SHP77 treated with DMSO at 0.1 percent for 48 hours (cell line): Measurements from ENCODE around the gene CHPF.

Experiments used
- DNase-seq: peaks from one replicate; lab custom pipeline; 2025; lab: John Stamatoyannopoulos, UW

The CHPF gene

DNA sequence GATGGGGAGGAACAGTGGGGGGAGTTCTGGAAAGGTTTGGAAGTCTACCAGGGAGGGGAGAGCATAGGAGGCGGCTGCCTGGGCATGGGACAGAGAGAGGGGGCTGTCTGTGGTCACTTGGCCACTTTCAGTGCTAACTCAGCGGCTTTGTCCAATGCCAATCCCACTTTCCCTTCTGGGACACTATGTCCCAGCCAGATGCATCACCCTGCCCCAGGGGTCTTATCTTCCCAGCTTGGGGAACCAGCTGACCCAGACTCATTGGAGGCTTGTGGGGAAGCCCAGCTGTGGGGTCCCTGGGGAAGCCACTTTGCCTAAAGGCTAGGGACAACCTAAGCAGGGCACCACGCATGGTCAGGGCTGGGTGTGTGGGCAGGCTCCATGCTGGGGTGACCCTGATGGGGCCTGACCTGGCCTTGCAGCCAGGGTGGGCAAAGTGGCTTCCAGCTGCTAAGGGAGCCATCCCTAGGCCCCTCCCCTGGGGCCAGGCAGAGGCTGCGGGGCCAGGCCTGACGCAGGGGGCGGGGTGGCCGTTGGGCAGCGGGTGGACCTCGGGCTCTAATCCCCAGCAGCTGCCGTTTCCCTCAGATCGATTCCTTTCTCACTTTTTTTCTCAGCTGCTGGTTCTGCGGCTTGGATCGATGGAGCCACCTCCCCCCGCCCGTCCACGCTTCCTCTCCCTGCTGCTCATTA, 30.9 kb downstream of the CHPF start:
- DNase-seq = no peak

GRCh38 chr2:219511547-219512325, 31.9 kb downstream of the CHPF start:
- DNase-seq = no peak

DNA sequence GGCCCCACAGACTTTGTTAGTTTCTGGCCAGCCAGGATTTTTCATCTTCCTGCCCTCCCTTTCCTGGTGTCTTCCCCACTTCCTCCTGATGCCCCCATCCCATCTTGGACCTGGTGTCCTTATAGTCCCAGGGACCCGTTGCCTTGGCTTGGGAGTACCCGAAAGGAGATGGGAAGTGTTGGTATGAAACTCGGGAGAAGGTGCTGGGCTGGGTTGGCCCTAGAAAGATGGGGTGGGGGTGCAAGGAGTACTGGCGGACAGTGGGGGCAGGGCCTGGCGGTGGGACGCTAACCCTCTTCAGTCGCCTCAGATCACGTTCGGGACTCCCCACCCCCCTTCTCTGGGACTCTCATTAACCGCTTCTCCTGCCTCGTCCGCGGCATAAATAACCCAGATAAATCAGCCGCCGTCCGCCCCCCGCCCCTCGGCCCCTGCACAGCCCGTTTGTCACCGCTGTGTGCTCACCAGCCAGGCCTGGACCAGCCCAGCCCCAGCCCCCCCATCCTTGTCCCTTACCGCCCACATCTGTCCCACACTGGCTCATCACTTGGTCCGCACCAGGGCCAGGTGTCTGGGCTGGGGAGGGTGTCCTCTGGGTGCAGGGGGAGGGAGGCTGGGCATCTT, 33.0 kb downstream of the CHPF start:
- no peak for DNase-seq

- peak; percentile 17 for DNase-seq
Measured at GRCh38 chr2:219509780-219510511, 33.7 kb downstream of the CHPF start.

DNA sequence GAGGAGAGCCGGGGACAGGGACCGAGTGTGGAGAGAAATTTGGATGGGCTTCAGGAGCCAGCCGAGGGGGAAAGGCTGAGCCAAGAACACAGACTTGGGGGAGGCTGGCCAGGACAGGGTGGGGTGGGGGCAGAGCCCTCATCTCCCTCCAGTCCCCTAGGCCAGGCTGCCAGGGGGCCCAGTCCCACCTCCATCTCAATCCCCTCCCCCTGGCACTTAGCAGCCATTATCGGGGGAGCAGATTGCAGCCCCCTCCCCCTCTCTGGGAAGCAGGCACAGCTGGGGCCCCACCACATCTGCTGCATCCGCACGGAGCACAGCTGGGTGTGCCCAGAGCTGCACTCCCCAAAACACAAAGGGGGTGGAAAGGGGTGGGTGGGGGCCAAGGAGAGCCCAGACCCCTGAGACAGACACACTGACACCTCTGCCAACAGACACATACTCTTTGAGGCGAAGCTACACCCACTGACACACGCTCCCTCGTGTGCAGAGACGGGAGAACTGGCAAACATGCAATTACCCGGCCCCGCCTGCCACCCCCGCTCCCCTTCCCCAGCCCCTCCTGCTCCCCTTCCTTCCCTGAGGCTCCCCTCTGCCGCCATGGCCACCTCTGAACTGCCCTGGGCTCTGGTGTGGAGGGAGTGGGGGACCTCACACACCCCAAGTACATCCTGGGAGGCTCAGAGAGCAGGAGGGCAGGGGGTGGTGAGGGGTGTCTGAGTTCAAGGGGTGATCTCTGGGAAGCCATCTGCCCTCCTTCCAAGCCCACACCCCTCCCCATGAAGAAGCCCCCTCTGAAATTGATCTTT, 34.4 kb downstream of the CHPF start:
- no peak for DNase-seq

DNA sequence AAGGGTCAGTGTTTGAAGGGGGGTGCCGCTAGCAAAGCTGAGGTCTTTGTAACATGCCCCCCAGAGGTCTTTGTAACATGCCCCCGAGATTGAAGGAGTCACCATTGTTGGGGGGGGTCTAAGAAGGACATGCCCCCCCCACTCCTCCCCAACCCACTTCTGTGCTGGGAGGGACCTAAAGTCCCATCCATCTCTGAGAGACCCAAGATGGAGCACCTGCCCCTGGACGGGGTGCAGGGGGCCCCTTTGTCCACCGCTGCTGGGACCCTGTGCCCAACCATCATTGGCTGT, 35.2 kb downstream of the CHPF start:
- no peak for DNase-seq

DNA sequence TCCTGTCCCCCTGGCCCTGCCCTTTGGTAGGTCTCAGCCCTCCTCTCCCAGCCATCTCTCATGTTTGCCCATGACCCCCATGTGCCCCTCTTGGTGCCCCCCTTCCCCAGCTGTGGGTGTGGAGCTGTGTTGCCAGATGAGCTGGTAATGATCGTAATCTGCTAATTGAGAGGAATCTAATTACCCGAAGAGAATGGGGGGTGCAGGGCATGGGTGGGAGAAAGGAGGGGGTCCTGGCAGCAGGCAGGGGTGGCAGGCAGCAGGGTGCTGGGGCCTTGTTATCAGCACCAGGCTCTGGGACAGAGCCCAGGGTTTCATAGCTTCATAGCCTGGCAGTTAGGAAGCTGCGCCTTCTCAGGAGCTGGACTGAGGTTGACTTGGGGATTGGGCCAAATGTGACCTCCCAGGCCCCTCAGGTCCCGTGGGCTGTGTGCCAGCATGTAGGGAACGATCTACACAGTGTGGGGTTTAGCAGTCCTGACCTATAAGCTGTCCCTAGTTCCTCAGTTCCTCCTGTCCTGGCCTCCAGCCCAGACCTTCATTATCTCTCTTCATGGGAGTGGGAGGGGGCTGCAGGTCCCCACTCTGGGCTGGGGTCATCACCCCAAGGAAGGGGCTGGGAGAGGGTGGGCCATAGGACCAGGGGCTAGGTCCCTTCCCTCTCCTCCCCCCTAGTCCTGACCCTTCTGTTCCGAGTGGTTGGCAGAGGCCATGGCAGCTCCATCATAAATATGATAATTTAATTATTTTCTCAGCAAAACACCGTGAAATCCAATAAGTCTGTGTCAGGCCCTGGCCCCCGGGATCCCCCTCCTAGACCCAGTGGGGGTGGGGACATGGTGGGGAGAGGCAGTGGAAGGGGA, 35.8 kb downstream of the CHPF start:
- no peak for DNase-seq

DNA sequence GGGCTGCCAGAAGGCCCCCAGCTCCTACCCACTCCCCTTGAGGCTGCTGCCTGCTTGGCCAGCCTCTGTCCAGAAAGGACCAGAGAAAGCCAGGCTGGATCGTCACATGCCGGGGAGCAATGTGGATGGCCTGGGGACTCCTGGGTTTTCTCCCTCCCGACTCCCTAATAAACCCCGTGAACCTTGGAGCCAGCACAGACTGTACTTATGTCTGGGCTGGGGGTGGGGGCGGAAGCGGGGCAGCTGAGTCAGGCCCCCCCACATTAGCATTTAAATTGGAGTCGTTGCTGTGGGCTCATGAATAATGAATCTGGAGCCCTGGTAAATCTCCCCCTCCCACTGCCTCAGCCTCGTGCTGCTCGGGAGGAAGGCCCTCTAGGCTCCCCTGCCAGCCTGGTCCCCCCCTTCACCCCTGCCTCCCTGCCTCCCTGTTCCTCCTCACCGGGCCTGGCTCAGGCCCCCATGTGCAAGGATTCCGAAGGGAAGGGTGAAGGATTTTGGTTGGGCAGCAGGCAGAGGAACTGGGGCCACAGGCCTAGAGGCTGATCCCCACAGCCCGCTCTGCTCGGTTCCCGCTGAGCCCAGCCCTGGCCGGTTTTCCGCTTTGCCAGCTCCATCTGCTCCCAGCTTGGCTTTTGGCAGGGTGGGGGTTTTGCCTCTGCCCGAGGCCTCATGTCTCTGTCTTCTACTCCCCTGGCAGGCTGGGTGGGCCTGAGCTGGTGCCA, 36.6 kb downstream of the CHPF start:
- DNase-seq = no peak

DNA sequence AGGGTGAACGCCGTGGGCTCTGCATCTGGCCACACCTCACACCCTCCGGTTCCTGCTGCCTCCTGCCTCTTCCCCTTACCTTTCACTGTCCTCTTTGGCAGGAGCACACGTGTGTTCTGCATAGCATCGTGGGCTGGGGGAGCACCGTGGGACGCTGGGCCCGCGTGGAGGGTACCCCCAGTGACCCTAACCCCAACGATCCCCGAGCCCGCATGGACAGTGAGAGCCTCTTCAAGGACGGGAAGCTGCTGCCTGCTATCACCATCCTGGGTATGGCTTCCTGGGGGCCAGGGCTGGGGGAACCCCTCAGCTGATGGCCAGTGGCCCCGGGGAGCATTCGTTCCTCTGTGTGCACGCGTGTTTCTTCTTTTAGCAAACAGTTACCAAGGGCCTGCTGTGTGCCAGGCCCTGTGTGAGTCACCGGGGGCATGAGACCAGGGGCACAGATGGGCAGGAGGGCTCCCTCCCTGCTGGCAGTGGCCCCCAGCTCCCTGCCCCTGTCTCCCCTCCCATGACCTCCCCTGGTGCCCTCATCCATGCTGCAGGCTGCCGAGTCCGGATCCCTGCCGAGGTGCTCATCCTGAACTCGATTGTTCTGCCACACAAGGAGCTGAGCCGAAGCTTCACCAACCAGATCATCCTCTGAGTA, 37.3 kb downstream of the CHPF start:
- DNase-seq = no peak

GRCh38 chr2:219505585-219505984, 38.0 kb downstream of the CHPF start:
- DNase-seq = no peak

DNA sequence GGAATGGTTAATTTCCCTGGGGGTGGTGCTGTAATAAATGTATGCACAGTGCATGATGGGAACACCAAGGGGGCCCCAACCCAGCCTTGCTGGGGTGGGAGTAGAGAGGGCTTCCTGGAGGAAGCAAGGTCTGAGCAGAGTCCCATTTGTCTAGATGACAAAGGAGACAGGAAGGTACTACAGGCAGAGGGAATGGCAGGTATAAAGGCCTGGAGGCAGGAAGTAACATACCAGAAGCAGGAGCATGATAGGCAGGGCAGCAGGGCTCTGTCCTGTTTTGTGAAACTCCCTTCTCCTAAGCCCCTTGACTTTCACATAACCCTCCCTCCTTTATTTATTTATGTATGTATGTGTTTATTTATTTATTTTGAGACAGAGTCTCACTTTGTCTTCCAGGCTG, 41.0 kb downstream of the CHPF start:
- no peak for DNase-seq

- no peak for DNase-seq
Measured at GRCh38 chr2:219501849-219502248, 41.8 kb downstream of the CHPF start.

- no peak for DNase-seq
Measured at GRCh38 chr2:219500135-219500534, 43.5 kb downstream of the CHPF start.

DNA sequence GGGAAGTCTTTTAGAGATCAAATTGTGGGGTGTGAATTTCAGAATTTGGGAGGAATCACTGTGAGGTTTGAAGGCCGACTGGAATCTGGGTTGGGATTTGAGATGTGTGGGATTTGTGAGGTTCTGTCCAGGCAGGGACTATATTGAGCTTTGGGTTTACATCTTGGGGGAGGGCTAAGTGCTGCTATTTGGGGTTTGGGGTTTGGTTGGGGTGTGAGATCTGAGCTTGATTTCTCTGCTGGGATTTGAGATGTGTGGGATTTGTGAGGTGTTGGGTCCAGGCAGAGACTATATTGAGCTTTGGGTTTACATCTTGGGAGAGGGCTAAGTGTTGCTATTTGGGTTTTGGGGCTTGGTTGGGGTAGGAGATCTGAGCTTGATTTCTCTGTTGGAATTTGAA, 44.1 kb downstream of the CHPF start:
- no peak for DNase-seq

GRCh38 chr2:219499058-219499307, 44.6 kb downstream of the CHPF start:
- no peak for DNase-seq

- DNase-seq = peak; percentile 95
Measured at GRCh38 chr2:219498280-219499057, 45.1 kb downstream of the CHPF start, which contains the start of gene GMPPA. TSS of gene GMPPA (plus strand) at chr2:219498891. CDS start at chr2:219499976, 1,085 bp downstream.

DNA sequence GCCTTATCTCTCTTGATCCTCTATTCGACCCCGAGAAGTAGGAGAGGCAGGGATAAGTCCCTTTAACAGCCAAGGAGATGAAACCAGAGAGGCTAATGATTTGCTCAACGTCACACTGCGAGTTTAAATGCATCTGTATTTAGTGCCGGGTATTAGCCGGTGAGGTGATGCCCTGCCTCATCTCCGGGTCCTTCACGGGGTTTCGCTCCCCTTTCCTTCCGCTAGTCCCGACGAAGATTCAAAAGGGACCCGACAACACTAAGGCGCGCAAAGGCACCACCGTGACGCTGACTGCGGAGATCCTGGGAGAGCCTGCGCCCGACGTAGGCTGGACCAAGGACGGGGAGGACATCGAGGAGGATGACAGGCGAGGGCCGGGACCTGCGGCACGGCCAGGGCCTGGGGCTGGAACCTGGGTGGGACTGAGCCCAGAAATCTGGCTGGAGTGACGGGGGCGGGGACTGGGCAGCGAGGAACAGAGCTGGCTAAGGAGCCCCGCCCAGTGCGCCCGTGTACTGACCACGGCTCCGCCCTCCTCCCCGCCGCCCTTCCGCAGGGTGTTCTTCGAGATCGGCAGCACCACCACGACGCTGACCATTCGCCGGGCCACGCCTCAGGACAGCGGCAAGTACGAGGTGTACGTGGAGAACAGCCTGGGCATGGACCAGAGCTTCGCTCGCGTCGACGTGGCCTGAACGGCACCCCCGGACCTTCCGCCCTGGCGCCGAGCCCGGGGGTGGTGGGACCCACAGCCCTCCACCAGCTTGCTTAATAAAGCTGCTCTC, 45.9 kb downstream of the CHPF start:
- DNase-seq = peak; percentile 30

- no peak for DNase-seq
Measured at GRCh38 chr2:219496825-219497494, 46.6 kb downstream of the CHPF start.
